Measurements from ENCODE around the gene EXOSC7.

The EXOSC7 gene

GRCh38 chr3:44955917-44956316 is 20.1 kb upstream of the EXOSC7 start:
- no peak for TF ChIP-seq CTCF (IDR thresholded peaks at IDR 0.05; ENCODE audit: insufficient read depth, low read length, poor library complexity, severe bottlenecking)
- DNase-seq (ENCODE audit: extremely low read depth, insufficient read length): no peak
- peaks cover 7% of the 10 kb centered on the region for H3K36me3 ChIP-seq (ENCODE audit: control insufficient read depth, insufficient read depth, low read length)

DNA sequence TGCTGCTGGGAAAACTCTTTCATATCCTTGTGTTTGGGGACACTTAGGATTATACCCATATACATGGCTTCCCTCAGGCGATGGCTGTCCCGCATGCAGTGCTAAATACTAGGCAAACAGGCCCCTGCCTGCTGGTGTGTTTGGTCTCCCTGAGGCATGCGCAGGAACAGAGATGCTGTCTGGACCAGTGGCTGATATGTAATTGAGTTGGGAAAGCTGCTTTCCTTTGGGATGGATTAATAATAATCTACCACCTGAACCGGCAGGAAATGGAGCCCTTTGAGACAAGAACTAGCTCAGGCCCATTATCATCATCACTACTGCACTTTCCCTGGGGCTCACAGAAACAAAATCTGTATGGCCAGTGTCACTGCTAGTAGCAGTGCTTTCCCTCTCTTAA is 18.1 kb upstream of the EXOSC7 start:
- H3K27me3 ChIP-seq (replicated peaks; ENCODE audit: control insufficient read depth, insufficient read depth, low read length): no peaks in the 10 kb centered on the region
- DNase-seq (ENCODE audit: extremely low read depth, insufficient read length): no peak
- TF ChIP-seq CTCF (IDR thresholded peaks at IDR 0.05; ENCODE audit: insufficient read depth, low read length, poor library complexity, severe bottlenecking): no peak
- H3K36me3 ChIP-seq (ENCODE audit: control insufficient read depth, insufficient read depth, low read length): peaks cover 7% of the 10 kb centered on the region
- no peak overlapping the region for H3K4me3 ChIP-seq (replicated peaks; ENCODE audit: low read depth, low read length)

More at GRCh38 chr3:44955917-44956316, 20.1 kb upstream of the EXOSC7 start:
- Histone ChIP-seq H3K4me3 (replicated peaks; ENCODE audit: low read depth, low read length) (no peak overlapping the region), H3K27me3 (replicated peaks; ENCODE audit: control insufficient read depth, insufficient read depth, low read length) (no peaks in the 10 kb centered on the region)

- H3K36me3 ChIP-seq (ENCODE audit: control insufficient read depth, insufficient read depth, low read length): peaks cover 7% of the 10 kb centered on the region
- H3K4me3 ChIP-seq (replicated peaks; ENCODE audit: low read depth, low read length): no peak overlapping the region
- no peaks in the 10 kb centered on the region for H3K27me3 ChIP-seq (replicated peaks; ENCODE audit: control insufficient read depth, insufficient read depth, low read length)
- DNase-seq (ENCODE audit: extremely low read depth, insufficient read length): no peak
- TF ChIP-seq CTCF (IDR thresholded peaks at IDR 0.05; ENCODE audit: insufficient read depth, low read length, poor library complexity, severe bottlenecking): no peak
These were observed 17.7 kb upstream of the EXOSC7 start for GRCh38 chr3:44958386-44958785.

DNA sequence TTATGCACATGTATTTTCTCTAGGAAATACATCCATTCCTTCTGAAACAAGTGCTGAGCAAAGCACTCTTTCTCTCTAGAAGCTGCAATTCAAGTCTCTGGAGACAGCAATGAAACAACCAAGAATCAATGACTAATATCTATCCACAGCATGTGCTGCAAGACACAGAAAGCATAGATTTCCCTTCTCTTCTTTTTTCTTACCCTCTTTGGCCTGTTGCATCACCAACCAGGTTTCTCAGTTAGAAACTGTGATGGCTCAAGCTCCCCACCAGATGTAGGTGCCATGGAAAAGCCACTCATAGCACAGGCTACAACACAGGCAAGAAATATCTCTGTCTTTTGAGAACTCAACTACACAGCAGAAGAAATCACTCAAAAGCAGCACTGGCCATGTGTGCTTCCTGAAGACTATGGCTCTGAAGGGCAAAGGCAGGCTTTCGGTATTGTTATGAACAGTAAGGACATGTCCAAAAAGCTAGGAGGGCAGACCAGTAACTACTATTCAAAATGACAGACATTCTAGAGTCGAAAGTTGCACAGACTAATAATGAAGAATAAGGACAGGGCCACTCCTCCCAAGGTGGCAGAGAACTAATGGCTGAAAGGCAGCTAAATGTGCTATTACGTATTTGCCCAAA is 15.5 kb upstream of the EXOSC7 start:
- Histone ChIP-seq H3K27me3 (replicated peaks; ENCODE audit: control insufficient read depth, insufficient read depth, low read length) (no peaks in the 10 kb centered on the region), H3K36me3 (ENCODE audit: control insufficient read depth, insufficient read depth, low read length) (peaks cover 6% of the 10 kb centered on the region; the same call in 1 of the 2 replicates), H3K4me3 (replicated peaks; ENCODE audit: low read depth, low read length) (no peak overlapping the region)
- peak; percentile 20 for DNase-seq (ENCODE audit: extremely low read depth, insufficient read length)
- no peak for TF ChIP-seq CTCF (IDR thresholded peaks at IDR 0.05; ENCODE audit: insufficient read depth, low read length, poor library complexity, severe bottlenecking)

DNA sequence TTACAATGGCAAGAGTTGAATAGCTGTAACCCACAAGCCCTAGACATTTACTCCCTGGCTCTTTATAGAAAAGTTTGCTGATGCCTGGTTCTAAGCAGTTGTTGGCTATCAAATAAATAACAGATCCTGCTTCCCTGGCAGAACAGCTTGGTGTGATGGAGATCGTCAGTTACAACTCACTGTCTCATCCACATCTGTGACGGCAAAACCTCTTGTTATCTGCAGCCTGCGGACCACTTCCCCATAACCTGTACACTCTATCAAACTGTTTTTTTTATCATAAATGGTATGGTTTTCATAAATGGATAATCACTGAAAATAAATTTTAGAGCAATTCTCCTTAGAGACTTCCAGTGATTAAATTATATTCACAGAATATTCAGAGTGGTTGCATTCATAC is 14.2 kb upstream of the EXOSC7 start:
- Histone ChIP-seq H3K36me3 (ENCODE audit: control insufficient read depth, insufficient read depth, low read length) (peaks cover 6% of the 10 kb centered on the region; the same call in 1 of the 2 replicates), H3K27me3 (replicated peaks; ENCODE audit: control insufficient read depth, insufficient read depth, low read length) (no peaks in the 10 kb centered on the region), H3K4me3 (replicated peaks; ENCODE audit: low read depth, low read length) (no peak overlapping the region)
- DNase-seq (ENCODE audit: extremely low read depth, insufficient read length): no peak
- TF ChIP-seq CTCF (IDR thresholded peaks at IDR 0.05; ENCODE audit: insufficient read depth, low read length, poor library complexity, severe bottlenecking): no peak

Measured in GM06990 (cell line).